Smooth muscle cell (in vitro differentiated cells): ENCODE measurements around the gene EXOC2. TPM values are rescaled to one million over a fixed set of nuclear protein-coding genes. Genes with fewer than 3 reads are reported as not detected.

Source experiments
- DNase-seq: peaks from one replicate; lab custom pipeline; 2025; ENCODE audit not compliant: unreplicated experiment; lab: John Stamatoyannopoulos, UW
- H2AFZ ChIP-seq: fragments of 200-600 bp; sonication (generic); 2 replicates; pipeline ENCODE4 v1.6.0; 2016; ENCODE audit warnings: antibody characterized with exemption, low read depth, mild to moderate bottlenecking
- H3F3A ChIP-seq: fragments of 200-600 bp; sonication (generic); 2 replicates; pipeline ENCODE4 v1.6.0; 2017; ENCODE audit warnings: antibody characterized with exemption, low read depth
- H3K27ac ChIP-seq: fragments of 200-600 bp; sonication (generic); 2 replicates; pipeline ENCODE4 v1.5.1; 2016; ENCODE audit warnings: low read depth, mild to moderate bottlenecking
- H3K27me3 ChIP-seq: fragments of 200-600 bp; sonication (generic); 2 replicates; pipeline ENCODE4 v1.6.1; 2016; ENCODE audit warnings: low read depth, mild to moderate bottlenecking
- H3K36me3 ChIP-seq: fragments of 200-600 bp; sonication (generic); 2 replicates; pipeline ENCODE4 v1.5.1; 2016; ENCODE audit warnings: low read depth
- H3K4me1 ChIP-seq: fragments of 200-600 bp; sonication (generic); 2 replicates; pipeline ENCODE4 v1.5.1; 2016; ENCODE audit warnings: low read depth
- H3K4me2 ChIP-seq: fragments of 200-600 bp; sonication (generic); 2 replicates; pipeline ENCODE4 v1.6.0; 2016; ENCODE audit warnings: mild to moderate bottlenecking
- H3K4me3 ChIP-seq: fragments of 200-600 bp; sonication (generic); 2 replicates; pipeline ENCODE4 v1.5.1; 2016; ENCODE audit warnings: mild to moderate bottlenecking
- H3K79me2 ChIP-seq: fragments of 200-600 bp; sonication (generic); 2 replicates; pipeline ENCODE4 v1.6.0; 2016; ENCODE audit warnings: low read depth, mild to moderate bottlenecking
- H3K9ac ChIP-seq: fragments of 200-600 bp; sonication (generic); 2 replicates; pipeline ENCODE4 v1.6.0; 2016; ENCODE audit warnings: low read depth
- H3K9me3 ChIP-seq: fragments of 200-600 bp; sonication (generic); replicated peaks from 2 replicates; pipeline ENCODE4 v1.5.1; 2016; ENCODE audit warnings: low read depth
- H4K20me1 ChIP-seq: fragments of 200-600 bp; sonication (generic); 2 replicates; pipeline ENCODE4 v1.6.0; 2016; ENCODE audit warnings: low read depth
- CTCF ChIP-seq: fragments of 200-600 bp; sonication (generic); IDR thresholded peaks from 2 replicates; pipeline ENCODE4 v1.5.1; 2017; ENCODE audit warnings: borderline replicate concordance, mild to moderate bottlenecking, antibody characterized with exemption; ENCODE audit not compliant: insufficient read depth, poor library complexity, severe bottlenecking
- WGBS: methylation state at CpG from one replicate; pipeline ENCODE4 v1.1.7; 2016; ENCODE audit warnings: low lambda C conversion rate; 5-methylcytosine and 5-hydroxymethylcytosine counted together
- polyA plus RNA-seq: library from polyadenylated mRNA; unstranded; fragments of >200 nt; fragmentation: Nextera tagmentation; extraction: Ambion mirVana; gene quantifications from 2 replicates; pipeline ENCODE4 v1.2.1, GENCODE V29; 2016
- total RNA-seq: library from RNA; depleted of rRNA; stranded (reverse); fragments of >200 nt; gene quantifications from 2 replicates; pipeline ENCODE4 v1.2.3, GENCODE V29; 2014

Gene EXOC2
- total and polyA plus RNA-seq, 2 experiments from 2014 or later, result 21.9 to 33.9 TPM

- no peak for TF ChIP-seq CTCF
- DNase-seq, result no peak
- no peak overlapping the region for H3K4me3 ChIP-seq
- no peaks in the 10 kb centered on the region for H3K36me3 ChIP-seq
- H3K27me3 ChIP-seq, result no peaks in the 10 kb centered on the region
- H3K79me2 ChIP-seq, result no peaks in the 10 kb centered on the region
- H4K20me1 ChIP-seq, result no peaks in the 10 kb centered on the region
- peaks cover 3% of the 10 kb centered on the region for H3K4me1 ChIP-seq
- no peak overlapping the region for H2AFZ ChIP-seq
- no peak overlapping the region for H3K4me2 ChIP-seq
- 85% methylated on average over 7 of the region's 7 CpGs for WGBS
- H3F3A ChIP-seq, result peaks cover 6% of the 10 kb centered on the region
- H3K27ac ChIP-seq, result no peak overlapping the region
- no peaks in the 10 kb centered on the region for H3K9me3 ChIP-seq
- no peak overlapping the region for H3K9ac ChIP-seq
Measured at GRCh38 chr6:718345-718744, 25.4 kb upstream of the EXOC2 start.

- Histone ChIP-seq H3K27ac (no peak overlapping the region), H3K4me1 (no peaks in the 10 kb centered on the region), H3K9me3 (no peaks in the 10 kb centered on the region), H3K9ac (no peak overlapping the region), H3K4me2 (no peak overlapping the region), H2AFZ (no peak overlapping the region), H3K27me3 (no peaks in the 10 kb centered on the region), H3K79me2 (no peaks in the 10 kb centered on the region), H3F3A (peaks cover 6% of the 10 kb centered on the region), H3K4me3 (no peak overlapping the region), H4K20me1 (no peaks in the 10 kb centered on the region), H3K36me3 (no peaks in the 10 kb centered on the region)
- TF ChIP-seq CTCF, result no peak
- DNase-seq, result no peak
- 97% methylated on average over 11 of the region's 11 CpGs for WGBS
Measured at GRCh38 chr6:717135-717534, 24.2 kb upstream of the EXOC2 start.

- no peak overlapping the region for H3K9ac ChIP-seq
- no peak overlapping the region for H2AFZ ChIP-seq
- no peak overlapping the region for H3K27ac ChIP-seq
- DNase-seq, result no peak
- H4K20me1 ChIP-seq, result no peaks in the 10 kb centered on the region
- H3K4me1 ChIP-seq, result no peaks in the 10 kb centered on the region
- peaks cover 6% of the 10 kb centered on the region for H3F3A ChIP-seq
- no peaks in the 10 kb centered on the region for H3K9me3 ChIP-seq
- H3K4me3 ChIP-seq, result no peak overlapping the region
- no peaks in the 10 kb centered on the region for H3K27me3 ChIP-seq
- no peaks in the 10 kb centered on the region for H3K79me2 ChIP-seq
- TF ChIP-seq CTCF, result no peak
- 70% methylated on average over 13 of the region's 13 CpGs for WGBS
- peak overlapping the region; percentile 14 for H3K4me2 ChIP-seq
- no peaks in the 10 kb centered on the region for H3K36me3 ChIP-seq
Measured at GRCh38 chr6:715709-716491, 23.0 kb upstream of the EXOC2 start.

- H3K4me1 ChIP-seq, result peaks cover 5% of the 10 kb centered on the region
- H4K20me1 ChIP-seq, result no peaks in the 10 kb centered on the region
- H2AFZ ChIP-seq, result no peak overlapping the region
- H3K4me2 ChIP-seq, result no peak overlapping the region
- H3F3A ChIP-seq, result peaks cover 6% of the 10 kb centered on the region
- H3K27me3 ChIP-seq, result no peaks in the 10 kb centered on the region
- no peaks in the 10 kb centered on the region for H3K79me2 ChIP-seq
- no peak for TF ChIP-seq CTCF
- H3K9me3 ChIP-seq, result no peaks in the 10 kb centered on the region
- DNase-seq, result no peak
- H3K36me3 ChIP-seq, result no peaks in the 10 kb centered on the region
- no peak overlapping the region for H3K4me3 ChIP-seq
- 41% methylated on average over 4 of the region's 4 CpGs for WGBS
- H3K27ac ChIP-seq, result no peak overlapping the region
- H3K9ac ChIP-seq, result no peak overlapping the region
Measured at GRCh38 chr6:714100-714499, 21.2 kb upstream of the EXOC2 start.
